Naive B cell (primary cell): ENCODE measurements around the gene LGALS12. TPM values are rescaled to one million over a fixed set of nuclear protein-coding genes. Genes with fewer than 3 reads are reported as not detected.

Source experiments
- ATAC-seq, 2 donors: fragments of 150-1000 bp; cut with Tn5 transposase; 2 replicates each; pipeline ENCODE4 v1.10.0; 2021; ENCODE audit warnings: low read depth in 2 of 2, mild to moderate bottlenecking in 2 of 2, moderate library complexity in 2 of 2
- DNase-seq: peaks from one replicate; pipeline ENCODE4 v3.0.0; 2022
- H3K27ac Mint-ChIP-seq, 6 donors: one replicate each; pipeline ENCODE4 v1.8.0; 2020 to 2022; ENCODE audit warnings: mild to moderate bottlenecking in 6 of 6, mixed read lengths in 6 of 6, moderate library complexity in 5 of 6, inconsistent platforms in 2 of 6
- H3K27me3 Mint-ChIP-seq, 3 donors: one replicate each; pipeline ENCODE4 v1.8.0; 2021 to 2022; ENCODE audit warnings: mixed read lengths in 3 of 3, mild to moderate bottlenecking in 1 of 3
- H3K36me3 Mint-ChIP-seq, 2 donors: one replicate each; pipeline ENCODE4 v1.8.0; 2020 to 2022; ENCODE audit warnings: mixed read lengths in 2 of 2, inconsistent platforms in 1 of 2, mild to moderate bottlenecking in 1 of 2
- H3K4me1 Mint-ChIP-seq, 3 donors: one replicate each; pipeline ENCODE4 v1.8.0; 2020 to 2022; ENCODE audit warnings: mixed read lengths in 3 of 3, inconsistent platforms in 1 of 3, mild to moderate bottlenecking in 1 of 3, moderate library complexity in 1 of 3
- H3K4me3 Mint-ChIP-seq, 8 donors: one replicate each; pipeline ENCODE4 v1.8.0; 2020 to 2022; ENCODE audit warnings: mild to moderate bottlenecking in 8 of 8, mixed read lengths in 8 of 8, moderate library complexity in 8 of 8, inconsistent platforms in 2 of 8
- H3K9me3 Mint-ChIP-seq, 7 donors: one replicate each; pipeline ENCODE4 v1.8.0; 2020 to 2022; ENCODE audit warnings: mixed read lengths in 7 of 7, mild to moderate bottlenecking in 5 of 7, inconsistent platforms in 2 of 7, moderate library complexity in 1 of 7
- polyA plus RNA-seq, 6 donors: library from polyadenylated mRNA; unstranded; fragments of 300-500 nt; fragmentation: Illumina TruSeq; gene quantifications; one replicate each; pipeline ENCODE4 v1.2.3, GENCODE V29; 2021; ENCODE audit warnings: low read depth in 6 of 6

LGALS12 gene
- polyA plus RNA-seq, 6 donors from 2014 or later = 0.17 to 1.2 (median 0.34) TPM; not detected in 2

DNA sequence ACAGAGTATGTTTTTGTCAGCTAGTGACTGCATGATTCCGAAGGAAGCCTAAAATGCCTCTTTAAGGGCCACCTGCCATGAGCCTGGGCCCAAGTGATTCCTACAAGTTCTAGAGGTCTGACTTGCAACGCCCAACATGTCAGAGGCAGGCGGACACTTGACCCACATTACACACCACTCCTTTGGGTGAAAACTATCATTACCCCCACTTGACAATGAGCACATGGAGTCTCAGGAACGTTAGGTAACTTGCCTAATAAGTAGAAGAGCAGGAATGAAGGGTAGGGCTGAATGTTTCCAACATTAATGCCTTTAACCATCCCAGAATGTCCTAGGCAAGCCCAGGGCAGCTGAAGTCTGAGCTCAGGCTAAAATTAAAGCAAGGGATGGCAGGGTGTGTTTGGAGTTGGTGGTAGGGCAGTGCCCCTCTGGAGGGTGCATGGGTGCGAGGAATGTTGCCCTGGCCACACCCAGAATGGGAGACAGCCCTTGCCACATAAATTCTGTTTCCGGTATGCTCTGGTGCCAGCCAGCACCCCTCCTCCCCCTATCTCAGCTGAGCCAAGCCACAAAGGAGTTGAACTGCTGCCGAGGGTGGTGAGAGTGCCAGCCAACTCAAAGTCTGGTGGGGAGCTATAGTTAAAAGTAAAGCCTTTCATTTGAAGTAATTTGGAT is 54.8 kb downstream of the LGALS12 start:
- no peaks in the 10 kb centered on the region for H3K36me3 Mint-ChIP-seq
- ATAC-seq (no peak), DNase-seq (no peak)
- H3K4me3 Mint-ChIP-seq = peak overlapping the region in 1 of 8 donors; percentile 33
- H3K9me3 Mint-ChIP-seq = no peaks in the 10 kb centered on the region
- H3K4me1 Mint-ChIP-seq = peaks cover 13 to 27% (median 15%) of the 10 kb centered on the region in 3 donors
- H3K27ac Mint-ChIP-seq = peak overlapping the region in 1 of 6 donors; percentile 51
- peaks cover 6 to 26% (median 17%) of the 10 kb centered on the region in 3 donors for H3K27me3 Mint-ChIP-seq

DNA sequence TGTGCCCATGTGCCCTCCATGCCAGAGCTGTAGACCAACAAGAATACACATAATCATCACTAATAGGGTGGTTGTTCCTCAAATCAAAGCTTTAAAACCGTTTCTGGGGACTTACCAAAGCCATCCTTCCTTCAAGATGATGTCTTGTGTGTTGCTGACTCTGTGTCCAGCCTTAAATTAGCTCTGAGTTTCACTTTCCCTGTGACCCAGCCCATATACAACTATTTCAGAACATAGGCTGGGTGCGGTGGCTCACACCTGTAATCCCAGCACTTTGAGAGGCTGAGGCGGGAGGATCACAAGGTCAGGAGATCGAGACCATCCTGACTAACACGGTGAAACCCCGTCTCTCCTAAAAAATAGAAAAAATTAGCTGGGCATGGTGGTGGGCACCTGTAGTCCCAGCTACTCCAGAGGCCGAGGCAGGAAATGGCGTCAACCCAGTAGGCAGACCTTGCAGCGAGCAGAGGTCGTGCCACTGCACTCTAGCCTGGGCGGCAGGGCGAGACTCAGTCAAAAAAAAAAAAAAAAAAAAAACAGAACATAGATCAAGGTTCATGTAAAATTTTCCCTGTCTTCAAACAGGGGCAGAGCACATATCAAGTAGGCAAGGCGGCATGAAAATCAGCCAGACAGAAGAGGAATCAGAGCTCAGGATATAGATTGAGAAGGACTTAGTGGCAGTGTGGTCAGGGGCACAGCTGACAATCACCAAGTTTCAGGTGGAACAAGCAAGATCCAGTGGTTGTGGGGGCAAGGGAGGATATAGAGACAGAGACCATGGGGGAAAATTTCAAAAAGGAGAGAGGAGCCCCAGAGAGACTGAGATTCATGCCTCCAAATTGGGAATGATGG is 57.5 kb downstream of the LGALS12 start, which contains the start of gene PLAAT2:
Gene PLAAT2, minus strand, starts transcription at position 179 of the 855 bp plus-strand sequence. Its CDS starts 55 bp downstream, at position 124.
- Mint-ChIP-seq H3K4me1 (peaks cover 17 to 46% (median 27%) of the 10 kb centered on the region in 3 donors), H3K27me3 (peaks cover 6 to 26% (median 17%) of the 10 kb centered on the region in 3 donors), H3K4me3 (peak within 1 kb of the TSS in 1 of 8 donors; percentile 6), H3K27ac (peak within 1 kb of the TSS in 5 of 6 donors; percentile 62 to 98 (median 92)), H3K9me3 (peaks cover 0 to 2% (median 0%) of the 10 kb centered on the region in 7 donors), H3K36me3 (no peaks in the 10 kb centered on the region)
- DNase-seq (no peak), ATAC-seq (no peak)

DNA sequence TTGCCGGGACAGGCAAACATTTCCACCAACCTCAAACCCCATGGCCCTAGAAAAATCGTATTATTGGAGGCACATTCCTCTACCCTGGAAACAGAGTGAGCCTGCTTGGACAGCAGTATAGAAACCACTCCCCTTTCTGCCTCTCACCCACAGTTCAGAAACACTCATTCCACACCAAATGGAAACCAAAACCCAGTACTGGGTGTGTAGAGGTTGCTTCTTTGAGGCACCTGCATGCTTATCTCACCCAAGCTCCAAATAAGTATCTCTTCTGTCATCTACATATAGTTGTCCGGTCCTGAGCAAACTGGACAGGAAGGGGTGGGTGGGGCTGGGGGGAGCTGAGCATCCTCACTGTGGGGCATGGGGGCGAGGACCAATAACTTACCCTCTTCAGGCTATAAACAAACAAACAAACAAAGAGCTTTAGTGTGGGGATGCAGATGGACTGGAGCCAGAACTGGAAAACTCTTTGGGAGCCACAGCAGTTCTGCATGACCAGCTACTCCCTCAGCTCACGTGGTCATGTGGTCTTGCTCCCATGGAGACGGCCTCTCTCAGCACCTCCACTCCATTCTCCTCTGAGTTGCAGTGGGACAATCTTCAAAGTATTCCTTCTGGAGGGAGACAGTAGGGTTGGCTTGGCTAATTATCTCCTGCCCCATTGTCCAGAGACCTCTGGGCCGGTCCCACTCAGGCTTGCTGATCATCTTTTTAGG is 58.3 kb downstream of the LGALS12 start:
- Mint-ChIP-seq H3K27ac (peak overlapping the region in 4 of 6 donors; percentile 89 to 100 (median 98)), H3K27me3 (peaks cover 6 to 26% (median 17%) of the 10 kb centered on the region in 3 donors), H3K4me3 (no peak overlapping the region), H3K36me3 (no peaks in the 10 kb centered on the region), H3K4me1 (peaks cover 22 to 49% (median 27%) of the 10 kb centered on the region in 3 donors), H3K9me3 (peaks cover 0 to 2% (median 0%) of the 10 kb centered on the region in 7 donors)
- DNase-seq = no peak
- ATAC-seq = no peak

DNA sequence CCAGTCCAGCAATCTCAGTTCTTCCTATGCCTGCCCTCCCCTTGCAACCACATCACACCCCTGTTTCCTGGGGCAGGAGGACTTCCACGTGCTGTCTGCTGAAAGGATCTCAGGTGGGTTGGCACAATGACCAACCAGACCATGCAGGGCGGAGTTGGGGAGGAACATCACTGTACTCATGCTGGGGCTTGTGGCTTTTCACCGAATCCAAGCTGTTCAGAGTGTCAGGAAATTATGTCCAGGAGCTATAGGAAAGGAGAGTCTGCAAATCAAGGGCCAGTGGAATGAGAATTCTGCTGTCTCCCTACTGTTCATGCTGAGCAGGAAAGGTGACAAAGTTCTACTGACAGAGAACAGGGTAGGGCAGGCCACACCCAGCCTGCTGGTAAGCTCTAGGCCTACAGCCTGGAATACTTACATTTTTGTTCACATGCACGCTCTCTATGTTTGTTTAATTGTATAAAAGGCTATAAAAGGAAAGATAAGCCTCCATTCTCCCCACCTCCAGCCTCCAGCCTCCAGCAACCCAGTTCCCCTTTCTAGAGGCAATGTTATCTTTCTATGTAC is 59.0 kb downstream of the LGALS12 start:
- H3K4me3 Mint-ChIP-seq = no peak overlapping the region
- H3K9me3 Mint-ChIP-seq = peaks cover 0 to 2% (median 0%) of the 10 kb centered on the region in 7 donors
- no peaks in the 10 kb centered on the region for H3K36me3 Mint-ChIP-seq
- no peak for ATAC-seq
- peaks cover 4 to 23% (median 14%) of the 10 kb centered on the region in 3 donors for H3K27me3 Mint-ChIP-seq
- no peak for DNase-seq
- peaks cover 22 to 49% (median 27%) of the 10 kb centered on the region in 3 donors for H3K4me1 Mint-ChIP-seq
- H3K27ac Mint-ChIP-seq = peak overlapping the region; percentile 24 to 100 (median 92)

Other genes with a start within 250 kb of the LGALS12 start
- gene SLC22A9, start 136.3 kb upstream of the LGALS12 start, polyA plus RNA-seq = not detected
- not detected for gene PLAAT5, start 14.9 kb upstream of the LGALS12 start, polyA plus RNA-seq
- gene PLAAT4, start 30.7 kb downstream of the LGALS12 start, polyA plus RNA-seq = 10 to 100 TPM; 31.7 to 72.1 (median 42.2) TPM
- gene PLAAT2, start 57.3 kb downstream of the LGALS12 start, polyA plus RNA-seq = not detected
- under 1 TPM in 3 of 6 donors, not detected in 3; 0.21 to 0.40 (median 0.38) TPM for gene PLAAT3, start 108.3 kb downstream of the LGALS12 start, polyA plus RNA-seq
- 10 to 100 TPM; 15.9 to 22.4 (median 20.8) TPM for gene ATL3, start 165.3 kb downstream of the LGALS12 start, polyA plus RNA-seq
- 10 to 100 TPM; 20.6 to 59.8 (median 27.8) TPM for gene RTN3, start 175.4 kb downstream of the LGALS12 start, polyA plus RNA-seq